CD4-positive, CD25-positive, alpha-beta regulatory T cell (primary cell): ENCODE measurements around the gene SRGAP1. TPM values are rescaled to one million over a fixed set of nuclear protein-coding genes. Genes with fewer than 3 reads are reported as not detected.
"Not testable (repeated sequence)": the region's sequence is repeated elsewhere in the genome, so short reads cannot be mapped to it uniquely, and the experiment has no call there.

Experiments used
- ATAC-seq, 2 donors: fragments of 150-1000 bp; cut with Tn5 transposase; one replicate each; pipeline ENCODE4 v1.10.0; 2021; ENCODE audit warnings: low read depth in 2 of 2, moderate number of reproducible peaks in 2 of 2, moderate library complexity in 1 of 2
- DNase-seq, 3 donors: peaks; one replicate each; pipeline versions ENCODE4 v3.0.0 to v3.0.0-alpha.2; 2012 to 2022; ENCODE audit warnings: mixed read lengths in 1 of 3
- H3K27ac ChIP-seq: one replicate; pipeline ENCODE4 v1.7.0; 2013; ENCODE audit warnings: mild to moderate bottlenecking, low read length; ENCODE audit not compliant: insufficient read depth, poor library complexity, severe bottlenecking
- H3K27me3 ChIP-seq: one replicate; pipeline ENCODE4 v1.7.0; 2013; ENCODE audit warnings: low read length; ENCODE audit not compliant: control insufficient read depth, insufficient read depth
- H3K36me3 ChIP-seq: one replicate; pipeline ENCODE4 v1.7.0; 2013; ENCODE audit warnings: mild to moderate bottlenecking, low read length, moderate library complexity; ENCODE audit not compliant: control insufficient read depth, insufficient read depth
- H3K4me1 ChIP-seq: 2 replicates; pipeline ENCODE4 v1.7.0; 2013; ENCODE audit warnings: mild to moderate bottlenecking, low read length; ENCODE audit not compliant: insufficient read depth, control insufficient read depth, poor library complexity, severe bottlenecking
- H3K4me3 ChIP-seq: one replicate; pipeline ENCODE4 v1.7.0; 2013; ENCODE audit warnings: low read depth, mild to moderate bottlenecking, low read length, moderate library complexity
- H3K9me3 ChIP-seq, 2 experiments: 1 replicate in 1 of 2; 2 replicates in 1 of 2; pipeline ENCODE4 v1.7.0; 2013; ENCODE audit warnings: low read length in 2 of 2, mild to moderate bottlenecking in 1 of 2, moderate library complexity in 1 of 2; ENCODE audit not compliant: control insufficient read depth in 2 of 2
- H3K27ac Mint-ChIP-seq, 3 donors: one replicate each; pipeline ENCODE4 v1.8.0; 2020 to 2022; ENCODE audit warnings: mild to moderate bottlenecking in 3 of 3, mixed read lengths in 3 of 3, moderate library complexity in 2 of 3
- H3K27me3 Mint-ChIP-seq: one replicate; pipeline ENCODE4 v1.8.0; 2022; ENCODE audit warnings: mild to moderate bottlenecking, mixed read lengths
- H3K36me3 Mint-ChIP-seq: one replicate; pipeline ENCODE4 v1.8.0; 2020; ENCODE audit warnings: mixed read lengths
- H3K4me1 Mint-ChIP-seq, 4 donors: one replicate each; pipeline ENCODE4 v1.8.0; 2020 to 2022; ENCODE audit warnings: mixed read lengths in 4 of 4, mild to moderate bottlenecking in 1 of 4
- H3K4me3 Mint-ChIP-seq, 4 donors: one replicate each; pipeline ENCODE4 v1.8.0; 2020 to 2022; ENCODE audit warnings: mild to moderate bottlenecking in 4 of 4, mixed read lengths in 4 of 4, moderate library complexity in 3 of 4
- H3K9me3 Mint-ChIP-seq, 7 donors: one replicate each; pipeline ENCODE4 v1.8.0; 2020 to 2022; ENCODE audit warnings: mixed read lengths in 7 of 7, mild to moderate bottlenecking in 3 of 7, moderate library complexity in 2 of 7
- polyA plus RNA-seq, 4 donors: library from polyadenylated mRNA; unstranded; fragments of 300-500 nt; fragmentation: Illumina TruSeq; gene quantifications; one replicate each; pipeline ENCODE4 v1.2.3, GENCODE V29; 2021
- total RNA-seq: library from RNA; stranded (reverse); gene quantifications from one replicate; pipeline ENCODE4 v1.2.3, GENCODE V29; 2022

The SRGAP1 gene
- total and polyA plus RNA-seq, 5 donors from 2014 or later = 0.01 to 0.07 (median 0.02) TPM; not detected in 1

GRCh38 chr12:63875703-63876102, 31.2 kb downstream of the SRGAP1 start:
- Mint-ChIP-seq H3K36me3 (no peaks in the 10 kb centered on the region), H3K4me1 (no peaks in the 10 kb centered on the region), H3K9me3 (no peaks in the 10 kb centered on the region), H3K4me3 (no peak overlapping the region), H3K27me3 (no peaks in the 10 kb centered on the region), H3K27ac (no peak overlapping the region)
- ATAC-seq = no peak
- Histone ChIP-seq H3K9me3 (no peaks in the 10 kb centered on the region), H3K27ac (no peak overlapping the region), H3K4me3 (no peak overlapping the region), H3K36me3 (no peaks in the 10 kb centered on the region), H3K4me1 (no peaks in the 10 kb centered on the region), H3K27me3 (no peaks in the 10 kb centered on the region)
- no peak for DNase-seq

- DNase-seq (no peak), ATAC-seq (no peak)
- Mint-ChIP-seq H3K4me3 (no peak overlapping the region), H3K27ac (no peak overlapping the region), H3K27me3 (no peaks in the 10 kb centered on the region), H3K36me3 (no peaks in the 10 kb centered on the region), H3K4me1 (no peaks in the 10 kb centered on the region), H3K9me3 (peaks cover 0 to 3% (median 0%) of the 10 kb centered on the region in 7 donors)
- H3K27me3 ChIP-seq = no peaks in the 10 kb centered on the region
- no peak overlapping the region for H3K4me3 ChIP-seq
- H3K9me3 ChIP-seq = no peaks in the 10 kb centered on the region
- H3K36me3 ChIP-seq = no peaks in the 10 kb centered on the region
- no peaks in the 10 kb centered on the region for H3K4me1 ChIP-seq
- H3K27ac ChIP-seq = no peak overlapping the region
These were observed 32.5 kb downstream of the SRGAP1 start for GRCh38 chr12:63876980-63877379.

GRCh38 chr12:63877693-63878092, 33.2 kb downstream of the SRGAP1 start:
- H3K4me1 ChIP-seq = no peaks in the 10 kb centered on the region
- Mint-ChIP-seq H3K9me3 (peaks cover 0 to 3% (median 0%) of the 10 kb centered on the region in 7 donors), H3K27me3 (no peaks in the 10 kb centered on the region), H3K27ac (no peak overlapping the region), H3K4me3 (no peak overlapping the region), H3K4me1 (no peaks in the 10 kb centered on the region), H3K36me3 (no peaks in the 10 kb centered on the region)
- H3K36me3 ChIP-seq = no peaks in the 10 kb centered on the region
- H3K27ac ChIP-seq = no peak overlapping the region
- no peaks in the 10 kb centered on the region for H3K27me3 ChIP-seq
- DNase-seq (no peak), ATAC-seq (no peak)
- H3K4me3 ChIP-seq = no peak overlapping the region
- H3K9me3 ChIP-seq = no peaks in the 10 kb centered on the region

- H3K4me3 Mint-ChIP-seq = peak overlapping the region in 1 of 4 donors; percentile 63
- not testable (repeated sequence) for H3K4me1 ChIP-seq, ATAC-seq, H3K27ac Mint-ChIP-seq, H3K9me3 ChIP-seq, H3K27me3 ChIP-seq, H3K36me3 Mint-ChIP-seq, H3K27me3 Mint-ChIP-seq, H3K4me3 ChIP-seq, H3K27ac ChIP-seq, H3K9me3 Mint-ChIP-seq, DNase-seq, H3K4me1 Mint-ChIP-seq, H3K36me3 ChIP-seq
These were observed 35.7 kb downstream of the SRGAP1 start for GRCh38 chr12:63880235-63880634.

- Mint-ChIP-seq H3K36me3 (no peaks in the 10 kb centered on the region), H3K4me3 (peak overlapping the region in 1 of 4 donors; percentile 63), H3K27me3 (no peaks in the 10 kb centered on the region), H3K9me3 (peaks cover 0 to 3% (median 0%) of the 10 kb centered on the region in 7 donors), H3K27ac (no peak overlapping the region), H3K4me1 (no peaks in the 10 kb centered on the region)
- H3K9me3 ChIP-seq = no peaks in the 10 kb centered on the region
- no peaks in the 10 kb centered on the region for H3K36me3 ChIP-seq
- no peak for ATAC-seq
- H3K4me1 ChIP-seq = no peaks in the 10 kb centered on the region
- H3K4me3 ChIP-seq = no peak overlapping the region
- no peak overlapping the region for H3K27ac ChIP-seq
- no peak for DNase-seq
- no peaks in the 10 kb centered on the region for H3K27me3 ChIP-seq
These were observed 36.3 kb downstream of the SRGAP1 start for GRCh38 chr12:63880742-63881263.

GRCh38 chr12:63882844-63883243, 38.3 kb downstream of the SRGAP1 start:
- Histone ChIP-seq H3K36me3 (no peaks in the 10 kb centered on the region), H3K4me3 (no peak overlapping the region), H3K27me3 (no peaks in the 10 kb centered on the region), H3K4me1 (no peaks in the 10 kb centered on the region), H3K9me3 (no peaks in the 10 kb centered on the region), H3K27ac (no peak overlapping the region)
- Mint-ChIP-seq H3K36me3 (no peaks in the 10 kb centered on the region), H3K4me3 (no peak overlapping the region), H3K4me1 (no peaks in the 10 kb centered on the region), H3K27me3 (peaks cover under 1% of the 10 kb centered on the region), H3K9me3 (peaks cover 0 to 3% (median 0%) of the 10 kb centered on the region in 7 donors), H3K27ac (no peak overlapping the region)
- no peak for DNase-seq
- no peak for ATAC-seq

GRCh38 chr12:63885401-63885800, 40.9 kb downstream of the SRGAP1 start:
- H3K27ac Mint-ChIP-seq = no peak overlapping the region
- ATAC-seq = no peak

GRCh38 chr12:63888908-63889635, 44.6 kb downstream of the SRGAP1 start:
- Mint-ChIP-seq H3K27me3 (peaks cover 4% of the 10 kb centered on the region), H3K9me3 (peaks cover 0 to 2% (median 0%) of the 10 kb centered on the region in 7 donors), H3K36me3 (no peaks in the 10 kb centered on the region), H3K4me1 (no peaks in the 10 kb centered on the region), H3K27ac (no peak overlapping the region), H3K4me3 (no peak overlapping the region)
- Histone ChIP-seq H3K27ac (no peak overlapping the region), H3K4me1 (no peaks in the 10 kb centered on the region), H3K27me3 (no peaks in the 10 kb centered on the region), H3K9me3 (no peaks in the 10 kb centered on the region), H3K36me3 (no peaks in the 10 kb centered on the region), H3K4me3 (no peak overlapping the region)
- ATAC-seq (no peak), DNase-seq (no peak)

More at GRCh38 chr12:63885401-63885800, 40.9 kb downstream of the SRGAP1 start:
- Mint-ChIP-seq H3K4me3 (no peak overlapping the region), H3K36me3 (no peaks in the 10 kb centered on the region), H3K9me3 (peaks cover 0 to 3% (median 0%) of the 10 kb centered on the region in 7 donors), H3K4me1 (no peaks in the 10 kb centered on the region), H3K27me3 (peaks cover 4% of the 10 kb centered on the region)
- no peak overlapping the region for H3K4me3 ChIP-seq
- no peaks in the 10 kb centered on the region for H3K4me1 ChIP-seq
- no peak for DNase-seq
- no peaks in the 10 kb centered on the region for H3K36me3 ChIP-seq
- H3K9me3 ChIP-seq = no peaks in the 10 kb centered on the region
- H3K27ac ChIP-seq = no peak overlapping the region
- H3K27me3 ChIP-seq = no peaks in the 10 kb centered on the region
